ENCODE results near the gene RHOT1.
"Not testable (repeated sequence)": the region's sequence is repeated elsewhere in the genome, so short reads cannot be mapped to it uniquely, and the experiment has no call there.

- TF ChIP-seq CTCF (IDR thresholded peaks at IDR 0.05); ZFX (IDR thresholded peaks at IDR 0.05; ENCODE audit: borderline replicate concordance): not testable (repeated sequence)
Measured at GRCh38 chr17:32107194-32107593, 35.1 kb upstream of the RHOT1 start.

All from 22Rv1 (cell line).